Fibroblast of peridontal ligament (primary cell): ENCODE results near the gene OR51A7.
"Not testable (repeated sequence)": the region's sequence is repeated elsewhere in the genome, so short reads cannot be mapped to it uniquely, and the experiment has no call there.

Source experiments
- DNase-seq: peaks from one replicate; pipeline ENCODE4 v3.0.0-alpha.2; 2010; ENCODE audit errors: extremely low read depth

Gene OR51A7

GRCh38 chr11:4903484-4903883, at the start of gene OR51A7:
Gene OR51A7 (plus strand): TSS chr11:4903783. CDS start chr11:4907370, 3,587 bp downstream.
- no peak for DNase-seq

GRCh38 chr11:4854286-4854685, 49.3 kb upstream of the OR51A7 start:
- not testable (repeated sequence) for DNase-seq

DNA sequence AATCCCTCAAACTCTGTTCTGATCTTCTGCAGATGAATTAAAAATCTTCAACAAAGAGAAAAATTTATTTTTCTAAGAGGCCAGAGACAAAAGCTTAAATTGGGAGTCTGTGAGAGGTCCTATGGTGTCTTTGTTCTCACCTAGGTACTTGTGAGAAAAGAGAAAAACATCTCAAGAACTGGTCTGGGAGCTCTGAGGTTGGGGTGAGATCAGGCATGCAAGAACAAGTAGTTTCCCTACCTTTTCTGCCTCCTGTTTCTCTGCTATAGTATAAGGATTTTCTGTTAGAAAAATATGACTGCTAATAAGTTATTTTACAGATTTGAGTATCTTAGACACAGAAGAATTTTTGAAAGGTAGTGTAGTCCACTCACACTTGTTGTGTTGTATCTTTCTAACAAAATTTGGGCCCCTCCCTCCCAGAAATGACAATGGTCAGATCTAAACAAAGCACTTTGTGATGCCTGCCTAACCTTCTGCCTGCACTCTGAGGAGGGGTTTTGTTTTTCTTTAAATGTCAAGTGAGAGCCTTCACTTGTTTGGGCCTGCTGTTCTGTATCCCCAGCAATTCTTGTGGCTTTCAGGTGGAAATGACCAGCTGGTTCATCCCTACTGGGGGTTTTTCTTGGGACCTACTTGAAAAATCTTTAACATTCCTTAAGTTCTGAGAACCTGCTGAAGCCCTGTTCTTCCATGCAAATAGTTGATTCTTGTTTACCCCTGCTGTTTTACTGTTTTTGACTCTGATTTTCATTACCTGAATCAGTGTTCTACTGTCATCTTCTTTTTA, 40.9 kb upstream of the OR51A7 start:
- no peak for DNase-seq

DNA sequence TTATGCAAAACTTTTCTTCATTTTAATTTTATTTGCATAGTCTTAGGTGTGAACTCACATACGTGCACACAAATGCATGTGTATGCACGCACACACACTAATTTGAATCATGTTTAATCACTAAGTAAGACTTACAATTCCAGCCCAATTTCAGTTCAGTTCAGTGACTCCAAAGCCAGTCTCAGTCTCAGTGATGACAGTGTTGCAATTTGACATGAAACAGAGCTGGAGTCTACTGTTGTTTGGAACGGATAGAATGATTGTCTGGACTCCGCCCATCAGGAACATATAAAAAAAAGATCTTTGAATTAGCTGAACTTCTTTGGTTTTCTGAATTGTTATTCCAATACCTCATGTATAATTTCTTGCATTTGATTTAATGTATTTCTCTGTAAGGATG, 39.7 kb upstream of the OR51A7 start:
- DNase-seq = no peak

GRCh38 chr11:4865855-4866254, 37.7 kb upstream of the OR51A7 start:
- DNase-seq = no peak

DNA sequence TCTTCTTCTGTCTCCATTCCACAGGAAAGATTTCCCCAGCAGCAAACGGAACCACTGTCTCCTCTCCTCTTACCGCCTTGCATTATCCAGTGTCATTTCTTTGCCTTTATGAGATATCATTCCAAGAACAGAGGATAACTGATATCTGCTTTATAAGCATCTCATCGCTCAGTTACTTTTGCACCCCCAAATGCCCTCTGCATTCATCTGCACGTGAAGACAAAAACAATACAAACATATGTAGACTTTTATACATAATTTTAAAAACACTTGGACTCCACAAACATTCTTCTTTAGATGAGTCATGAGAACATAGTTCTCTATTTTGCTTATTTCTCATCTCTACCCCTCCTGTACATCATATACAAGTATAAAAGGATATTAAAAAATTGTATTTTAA, 22.4 kb upstream of the OR51A7 start:
- peak; percentile 8 for DNase-seq

DNA sequence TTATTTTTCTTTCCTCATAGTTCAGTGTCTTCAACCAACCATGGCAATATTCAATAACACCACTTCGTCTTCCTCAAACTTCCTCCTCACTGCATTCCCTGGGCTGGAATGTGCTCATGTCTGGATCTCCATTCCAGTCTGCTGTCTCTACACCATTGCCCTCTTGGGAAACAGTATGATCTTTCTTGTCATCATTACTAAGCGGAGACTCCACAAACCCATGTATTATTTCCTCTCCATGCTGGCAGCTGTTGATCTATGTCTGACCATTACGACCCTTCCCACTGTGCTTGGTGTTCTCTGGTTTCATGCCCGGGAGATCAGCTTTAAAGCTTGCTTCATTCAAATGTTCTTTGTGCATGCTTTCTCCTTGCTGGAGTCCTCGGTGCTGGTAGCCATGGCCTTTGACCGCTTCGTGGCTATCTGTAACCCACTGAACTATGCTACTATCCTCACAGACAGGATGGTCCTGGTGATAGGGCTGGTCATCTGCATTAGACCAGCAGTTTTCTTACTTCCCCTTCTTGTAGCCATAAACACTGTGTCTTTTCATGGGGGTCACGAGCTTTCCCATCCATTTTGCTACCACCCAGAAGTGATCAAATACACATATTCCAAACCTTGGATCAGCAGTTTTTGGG, 21.6 kb upstream of the OR51A7 start, which contains the start of gene OR51T1:
Gene OR51T1, plus strand, starts transcription at position 41 of the 641 bp plus-strand sequence. Its CDS starts 0 bp downstream, at position 41.
- DNase-seq = peak; percentile 34

GRCh38 chr11:4882543-4882942, 21.0 kb upstream of the OR51A7 start:
- DNase-seq = no peak

- no peak for DNase-seq
Measured at GRCh38 chr11:4884361-4884760, 19.2 kb upstream of the OR51A7 start.

- no peak for DNase-seq
Measured at GRCh38 chr11:4886186-4886585, 17.4 kb upstream of the OR51A7 start.

GRCh38 chr11:4887591-4887990, 16.0 kb upstream of the OR51A7 start:
- no peak for DNase-seq

- no peak for DNase-seq
Measured at GRCh38 chr11:4890279-4890678, 13.3 kb upstream of the OR51A7 start.

DNA sequence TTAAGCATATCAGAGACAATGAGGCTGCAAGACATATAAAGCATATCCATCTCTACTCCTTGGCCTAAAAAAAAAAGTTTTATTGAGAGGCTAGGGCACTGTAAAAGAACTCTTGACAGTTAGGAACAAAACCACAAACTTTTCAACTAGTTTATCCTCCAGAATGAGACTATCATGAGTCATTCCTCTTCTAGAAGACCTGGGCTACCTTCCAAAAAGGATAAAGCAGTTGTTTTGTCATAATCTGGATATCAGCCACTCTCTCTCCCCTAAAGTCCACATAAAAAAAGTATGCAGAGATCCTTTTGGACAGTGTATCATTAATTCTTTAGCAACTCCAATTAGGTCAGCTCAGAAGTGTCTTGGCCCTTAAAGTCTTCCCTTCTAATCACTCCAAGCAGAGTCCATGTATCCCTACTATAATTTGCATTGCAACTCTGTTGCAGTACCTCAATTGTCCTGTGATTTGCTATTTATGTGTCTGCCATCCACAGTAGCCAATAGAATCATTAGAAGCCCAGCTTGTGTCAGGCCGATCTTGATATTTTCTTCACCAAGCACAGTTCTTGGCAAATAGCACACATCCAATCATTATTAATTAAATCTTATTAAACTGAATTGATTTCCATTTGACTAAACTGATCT, 11.5 kb upstream of the OR51A7 start:
- DNase-seq = peak; percentile 95

GRCh38 chr11:4916581-4916980, 13.0 kb downstream of the OR51A7 start:
- DNase-seq = no peak

DNA sequence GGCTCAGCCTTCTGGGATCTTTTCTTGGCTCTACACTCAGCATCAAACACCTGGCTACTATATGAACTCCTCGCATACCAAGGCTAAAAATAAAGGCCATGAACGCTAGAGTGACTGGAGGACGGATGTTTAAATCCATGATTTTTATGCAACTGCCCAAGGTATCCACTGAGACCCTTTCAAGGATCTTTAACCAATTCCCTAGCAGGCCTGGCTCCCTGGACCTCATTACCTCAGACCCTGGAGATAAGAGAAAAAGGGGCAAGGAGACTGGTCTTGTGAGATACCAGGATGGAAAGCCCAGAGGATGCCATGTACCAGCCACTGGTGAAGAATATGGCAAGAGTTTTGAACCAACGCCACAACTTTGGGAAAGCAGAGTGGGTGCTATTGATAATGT, 15.7 kb downstream of the OR51A7 start, which contains the start of gene OR51G2:
Gene OR51G2, minus strand, starts transcription at position 101 of the 400 bp plus-strand sequence. CDS start 3,687 bp downstream, outside the sequence.
- DNase-seq = no peak

DNA sequence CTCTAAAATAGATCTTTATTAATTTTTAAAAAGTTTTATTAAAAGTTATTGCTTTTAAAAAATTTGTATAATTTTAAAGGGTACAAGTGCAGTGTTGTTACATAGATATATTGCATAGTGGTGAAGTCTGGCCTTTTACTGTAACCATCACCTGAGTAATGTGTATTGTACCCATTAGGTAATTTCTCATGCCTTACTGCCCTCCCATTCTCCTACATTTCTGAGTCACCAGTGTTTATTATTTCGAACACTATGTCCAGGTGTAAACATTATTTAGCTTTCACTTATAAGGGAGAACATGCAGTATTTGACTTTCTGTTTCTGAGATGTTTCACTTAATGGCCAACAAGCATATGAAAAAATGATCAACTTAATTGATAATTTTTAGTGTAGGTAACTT, 18.2 kb downstream of the OR51A7 start:
- DNase-seq = no peak

GRCh38 chr11:4922304-4922703, 18.7 kb downstream of the OR51A7 start:
- DNase-seq = no peak

- no peak for DNase-seq
Measured at GRCh38 chr11:4924239-4924638, 20.7 kb downstream of the OR51A7 start, which contains the start of gene OR51G1. Gene OR51G1 (minus strand): TSS chr11:4924339. CDS start chr11:4924339, 0 bp downstream.

- peak; percentile 31 for DNase-seq
Measured at GRCh38 chr11:4926608-4927007, 23.0 kb downstream of the OR51A7 start.

DNA sequence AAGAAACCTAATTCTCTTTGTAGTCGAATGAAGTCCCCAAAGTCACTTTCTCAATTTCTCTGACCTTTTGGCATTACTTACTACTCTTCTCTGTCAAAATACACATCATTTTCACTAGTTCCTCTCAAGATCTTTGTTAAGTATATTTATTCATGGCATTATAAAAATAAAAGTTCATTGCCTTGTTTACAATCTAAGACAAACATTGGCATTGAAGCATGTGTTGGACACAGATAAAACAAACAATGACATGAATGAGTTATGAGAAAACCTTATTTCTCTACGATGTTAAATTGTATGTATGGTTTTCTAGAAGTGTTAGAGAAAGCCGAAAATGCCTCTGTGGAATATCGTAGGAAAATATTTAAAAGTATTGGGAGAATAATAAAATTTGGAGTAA, 29.2 kb downstream of the OR51A7 start:
- no peak for DNase-seq

GRCh38 chr11:4936745-4937144, 33.2 kb downstream of the OR51A7 start:
- DNase-seq = no peak

DNA sequence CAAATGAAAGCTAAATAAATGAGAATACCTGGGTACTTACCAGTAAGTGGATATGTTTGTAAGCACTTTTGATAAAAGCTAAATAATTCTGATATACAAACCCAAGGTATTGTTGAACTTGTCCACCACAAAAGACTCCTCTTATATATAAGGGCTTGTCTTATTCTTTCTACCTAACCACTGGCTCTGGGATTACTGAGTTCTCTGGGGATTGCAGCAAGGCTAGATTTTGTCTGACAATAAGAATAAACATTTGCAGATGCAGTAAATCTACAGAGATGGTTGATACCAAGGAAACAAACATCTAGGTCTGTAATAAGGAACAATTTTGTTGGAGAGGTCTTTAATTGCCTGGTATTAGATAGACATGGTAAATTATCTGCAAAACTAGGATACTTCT, 43.9 kb downstream of the OR51A7 start, which contains the start of gene OR51A4:
Gene OR51A4, minus strand, starts transcription at position 101 of the 400 bp plus-strand sequence. CDS start 505 bp downstream, outside the sequence.
- DNase-seq = no peak
